Ecto neural progenitor cell (in vitro differentiated cells): ENCODE measurements around the gene CREB1.

Experiments
- DNase-seq: peaks from one replicate; pipeline ENCODE4 v3.0.0-alpha.2; 2018; ENCODE audit warnings: low spot score

The CREB1 gene

GRCh38 chr2:207504513-207505170 lies 25.1 kb upstream of the CREB1 start:
- DNase-seq, result peak; percentile 70

GRCh38 chr2:207505171-207505570 lies 24.6 kb upstream of the CREB1 start:
- DNase-seq, result no peak

DNA sequence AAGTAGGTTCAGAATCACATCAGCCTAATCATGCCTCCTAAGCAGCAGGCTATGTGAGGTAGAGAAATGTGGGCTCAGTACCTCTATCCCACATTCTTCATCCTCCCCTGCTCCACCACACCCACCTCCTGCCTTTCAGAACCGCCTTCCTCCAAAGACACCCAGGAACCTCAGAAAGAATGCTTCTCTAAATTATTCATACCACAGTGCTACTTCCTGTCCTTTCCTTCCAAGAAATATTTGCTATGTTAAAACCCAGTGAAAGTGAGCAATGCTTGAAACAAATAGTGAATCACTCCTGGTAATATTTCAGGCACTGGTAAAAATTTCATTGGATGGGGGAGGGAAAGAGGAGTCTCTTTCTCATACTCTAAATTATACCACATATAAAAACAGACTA lies 24.0 kb upstream of the CREB1 start:
- DNase-seq, result no peak

DNA sequence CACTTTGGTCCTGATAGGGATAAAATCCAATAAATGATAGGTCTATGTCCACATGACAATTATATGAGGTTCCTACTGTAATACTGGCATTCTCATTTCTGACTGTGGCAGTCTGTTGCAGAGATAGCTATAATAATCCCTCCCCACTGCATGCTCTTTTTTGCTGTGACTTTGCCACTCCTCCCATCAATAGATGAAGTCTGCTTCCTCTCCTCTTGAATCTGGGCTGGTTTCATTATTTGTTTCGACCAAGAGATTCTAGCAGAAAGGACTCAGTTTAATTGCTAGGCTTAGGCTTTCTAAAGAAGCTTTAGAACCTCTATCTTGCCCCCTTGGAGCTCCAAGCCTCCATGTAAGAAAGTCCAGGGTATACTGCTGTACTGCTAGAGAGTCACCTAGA lies 23.3 kb upstream of the CREB1 start:
- no peak for DNase-seq

- no peak for DNase-seq
These were observed 19.6 kb upstream of the CREB1 start for GRCh38 chr2:207510148-207510547.

GRCh38 chr2:207511851-207512250 lies 17.9 kb upstream of the CREB1 start:
- no peak for DNase-seq

DNA sequence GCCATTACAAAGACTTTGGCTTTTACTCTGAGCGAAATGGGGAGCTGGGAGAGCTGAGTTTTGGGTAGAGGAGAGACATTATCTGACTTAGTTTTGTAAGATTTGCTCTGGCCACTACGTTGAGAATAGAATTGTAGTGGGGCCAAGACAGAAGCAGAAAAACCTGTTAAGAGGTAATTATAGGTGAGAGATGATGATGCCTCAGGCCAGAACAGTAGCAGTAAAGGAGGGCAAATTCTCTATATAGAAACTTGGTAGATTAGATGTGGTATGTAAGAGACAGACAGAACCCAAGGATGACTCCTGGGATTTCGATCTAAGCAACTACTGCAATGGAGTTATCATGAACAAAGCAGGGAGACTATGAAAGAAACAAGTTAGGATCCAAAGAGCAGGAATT lies 17.4 kb upstream of the CREB1 start:
- DNase-seq, result no peak

DNA sequence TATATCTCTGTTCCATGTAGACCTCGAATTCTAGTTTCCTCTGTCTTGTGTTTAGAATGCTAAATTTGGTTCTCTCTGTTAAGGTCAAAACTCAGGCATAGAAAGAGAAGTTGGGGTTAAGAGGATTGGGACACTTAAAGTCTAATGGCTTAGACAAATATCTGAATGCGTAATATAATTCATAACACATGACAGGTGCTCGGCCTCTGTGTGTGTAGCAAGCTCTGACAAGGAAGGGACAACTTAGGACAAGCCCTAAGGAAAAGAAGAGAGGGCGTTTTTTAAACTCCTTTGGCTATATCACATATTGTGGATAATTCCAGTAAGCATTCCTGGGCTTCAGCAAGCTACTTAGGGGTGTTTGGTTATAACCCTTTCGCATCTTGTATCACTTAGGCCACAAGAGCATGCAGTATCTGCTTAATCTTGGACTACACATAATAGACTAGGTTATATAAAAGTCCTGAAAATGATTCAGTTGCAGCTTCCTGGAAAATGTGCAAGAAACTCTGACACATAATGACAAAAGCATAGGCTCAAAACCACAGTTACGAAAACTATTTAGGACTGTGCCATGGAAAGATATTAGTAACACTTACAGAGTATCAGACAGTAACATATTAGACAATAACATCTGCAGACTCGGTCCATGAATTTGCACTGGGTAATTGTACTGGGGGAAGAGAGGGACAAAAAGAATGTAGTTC lies 16.1 kb upstream of the CREB1 start:
- no peak for DNase-seq

- DNase-seq, result no peak
These were observed 15.3 kb upstream of the CREB1 start for GRCh38 chr2:207514451-207514850.

DNA sequence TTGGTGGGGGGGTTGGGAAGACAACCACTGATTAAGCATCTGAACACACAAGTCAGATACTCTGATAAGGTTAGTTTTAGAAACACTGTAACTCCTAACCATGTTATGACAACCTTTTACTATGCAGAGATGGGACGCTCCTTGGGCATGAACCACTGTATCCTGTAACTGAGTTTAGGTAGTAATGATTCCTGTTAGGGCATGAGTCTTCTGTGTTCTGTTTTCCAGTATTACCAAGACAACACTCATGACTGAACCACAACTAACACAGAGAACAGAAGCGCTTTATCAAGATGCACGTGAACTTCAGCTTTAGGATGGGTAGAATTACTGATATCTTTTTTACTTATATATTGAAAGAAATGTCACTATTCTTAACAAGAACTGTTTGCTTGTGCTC lies 14.1 kb upstream of the CREB1 start:
- no peak for DNase-seq

GRCh38 chr2:207516206-207516605 lies 13.6 kb upstream of the CREB1 start:
- DNase-seq, result no peak

GRCh38 chr2:207523005-207523404 lies 6.8 kb upstream of the CREB1 start:
- no peak for DNase-seq

GRCh38 chr2:207525296-207525695 lies 4.5 kb upstream of the CREB1 start:
- no peak for DNase-seq

GRCh38 chr2:207528980-207529329 lies 807 bp upstream of the CREB1 start:
- no peak for DNase-seq

- peak; percentile 57 for DNase-seq
These were observed 634 bp downstream of the CREB1 start for GRCh38 chr2:207530160-207531031.

- DNase-seq, result no peak
These were observed 1.5 kb downstream of the CREB1 start for GRCh38 chr2:207531032-207531952.

DNA sequence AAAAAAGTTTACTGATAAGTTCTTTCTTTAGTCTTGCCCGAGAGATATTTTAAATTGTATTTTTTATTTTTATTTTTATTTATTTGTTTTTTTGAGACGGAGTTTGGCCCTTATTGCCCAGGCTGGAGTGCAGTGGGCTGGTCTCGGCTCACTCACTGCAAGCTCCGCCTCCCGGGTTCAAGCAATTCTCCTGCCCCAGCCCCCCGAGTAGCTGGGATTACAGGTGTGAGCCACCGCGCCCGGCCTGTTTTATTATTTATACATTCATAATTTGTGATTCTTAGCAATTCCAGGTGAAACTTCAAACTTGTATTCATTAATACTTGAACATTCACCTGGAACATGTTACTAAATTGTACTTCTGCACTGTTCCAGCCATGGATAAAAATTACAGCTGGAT lies 2.9 kb downstream of the CREB1 start:
- no peak for DNase-seq

DNA sequence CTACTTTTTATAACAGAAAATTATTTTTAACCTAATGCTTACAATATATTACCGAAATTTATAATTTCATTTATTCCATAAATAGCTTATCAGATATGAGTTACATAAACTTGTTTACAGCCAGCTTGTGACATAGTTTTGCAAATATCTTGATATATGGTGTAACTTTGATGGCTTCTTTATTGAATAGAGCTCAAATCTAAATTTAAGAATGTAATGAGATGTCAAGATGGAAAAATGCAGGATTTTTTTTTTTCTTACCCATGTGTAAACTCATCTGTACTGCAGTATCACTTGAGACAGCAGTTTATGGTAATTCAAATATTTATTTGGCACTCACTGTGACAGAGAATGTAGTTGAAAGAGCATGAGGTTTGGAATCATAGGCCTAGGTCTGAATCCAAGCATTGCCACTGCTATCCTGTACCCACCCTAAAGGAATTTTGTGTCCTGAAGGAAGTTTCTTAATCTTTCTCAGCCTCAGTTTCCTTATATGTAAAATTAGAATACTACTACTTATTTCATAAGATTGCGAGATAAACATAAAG lies 3.8 kb downstream of the CREB1 start:
- DNase-seq, result no peak

DNA sequence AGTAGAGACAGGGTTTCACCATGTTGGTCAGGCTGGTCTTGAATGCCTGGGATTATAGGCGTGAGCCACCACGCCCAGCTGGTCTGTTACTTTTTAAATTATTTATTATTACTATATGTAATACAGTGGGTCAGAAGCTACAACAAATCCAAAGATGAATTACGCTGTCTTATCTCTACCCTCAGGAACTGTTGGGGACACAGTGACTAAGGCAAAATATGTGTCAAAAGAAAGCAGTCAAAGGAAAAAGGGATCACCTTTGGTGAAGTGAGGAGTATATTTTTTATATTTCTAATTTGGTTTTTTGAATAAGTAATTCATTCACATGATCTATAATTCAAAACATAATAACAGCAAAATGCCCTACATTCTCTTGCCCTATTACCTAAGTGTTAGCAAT lies 4.7 kb downstream of the CREB1 start:
- no peak for DNase-seq

GRCh38 chr2:207539470-207539869 lies 9.7 kb downstream of the CREB1 start:
- DNase-seq, result no peak

GRCh38 chr2:207540431-207540830 lies 10.7 kb downstream of the CREB1 start:
- DNase-seq, result no peak

- no peak for DNase-seq
These were observed 12.2 kb downstream of the CREB1 start for GRCh38 chr2:207541933-207542332.
